Osteoblast (primary cell): ENCODE results near the gene MAP2K4. TPM values are rescaled to one million over a fixed set of nuclear protein-coding genes. Genes with fewer than 3 reads are reported as not detected.
A peak's percentile ranks its signal among the peaks of the same experiment; 100 is the strongest.

ENCODE experiments used
- DNase-seq: peaks from one replicate; pipeline ENCODE4 v3.0.0; 2011; ENCODE audit warnings: low spot score, mixed read lengths; ENCODE audit not compliant: insufficient read length; ENCODE audit errors: missing footprints
- H2AFZ ChIP-seq: 2 replicates; pipeline ENCODE4 v1.6.0; 2011; ENCODE audit warnings: mild to moderate bottlenecking, low read length
- H3K27ac ChIP-seq: 2 replicates; pipeline ENCODE4 v1.5.1; 2011; ENCODE audit warnings: mild to moderate bottlenecking, low read depth, low read length, moderate library complexity
- H3K27me3 ChIP-seq: 2 replicates; pipeline ENCODE4 v1.6.0; 2012; ENCODE audit warnings: mild to moderate bottlenecking, control low read depth, inconsistent platforms, low read length, moderate library complexity; ENCODE audit not compliant: insufficient read depth
- H3K36me3 ChIP-seq: 2 replicates; pipeline ENCODE4 v1.5.1; 2011; ENCODE audit warnings: mild to moderate bottlenecking, low read length, control low read depth, moderate library complexity; ENCODE audit not compliant: insufficient read depth
- H3K4me1 ChIP-seq: 2 replicates; pipeline ENCODE4 v1.5.1; 2011; ENCODE audit warnings: mild to moderate bottlenecking, low read length, control low read depth, moderate library complexity; ENCODE audit not compliant: insufficient read depth
- H3K4me2 ChIP-seq: 2 replicates; pipeline ENCODE4 v1.6.0; 2011; ENCODE audit warnings: mild to moderate bottlenecking, low read length; ENCODE audit not compliant: insufficient read depth
- H3K4me3 ChIP-seq: fragments of 200-600 bp; sonication (generic); 3 replicates; pipeline ENCODE4 v1.5.1; 2012; ENCODE audit warnings: mild to moderate bottlenecking, low read length, inconsistent platforms; ENCODE audit not compliant: insufficient read depth
- H3K79me2 ChIP-seq: 2 replicates; pipeline ENCODE4 v1.6.0; 2012; ENCODE audit warnings: mild to moderate bottlenecking, low read length, control low read depth, inconsistent platforms; ENCODE audit not compliant: insufficient read depth
- H3K9me3 ChIP-seq: 2 replicates; pipeline ENCODE4 v1.5.1; 2011; ENCODE audit warnings: low read depth, low read length, control low read depth
- H4K20me1 ChIP-seq: 2 replicates; pipeline ENCODE4 v1.6.0; 2012; ENCODE audit warnings: mild to moderate bottlenecking, low read length, control low read depth; ENCODE audit not compliant: insufficient read depth
- total RNA-seq: library from RNA; depleted of rRNA; stranded (reverse); fragments of >200 nt; gene quantifications from 2 replicates; pipeline ENCODE4 v1.2.3, GENCODE V29; 2012
- TF ChIP-seq, protein P1 (sequence below): IDR thresholded peaks from 2 replicates; pipeline ENCODE4 v1.5.1; 2011; ENCODE audit warnings: mild to moderate bottlenecking, low read depth, low read length, moderate library complexity; ENCODE audit errors: extremely low read depth

MAP2K4 gene
- total RNA-seq, 1 donor: 40.9 TPM

DNA sequence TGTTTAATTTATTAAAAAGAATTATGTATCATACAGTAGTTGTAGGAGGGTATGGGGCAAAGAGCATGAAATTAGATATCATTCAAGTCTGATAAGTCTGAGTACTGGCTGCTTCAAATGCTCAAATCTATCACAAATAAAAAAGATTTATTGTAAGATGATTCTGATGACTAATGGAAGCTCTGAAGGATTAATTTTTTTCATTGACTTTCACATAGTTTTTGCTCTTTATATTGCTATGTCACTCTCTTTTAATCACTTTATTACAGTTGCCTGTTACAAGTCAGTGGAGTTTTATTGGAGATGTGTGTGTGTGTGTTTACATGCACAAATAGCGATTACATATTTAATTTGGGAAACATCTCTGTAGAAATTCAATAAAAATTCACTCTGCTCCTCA, 15.0 kb downstream of the MAP2K4 start:
- H3K27ac ChIP-seq: no peak overlapping the region
- no peaks in the 10 kb centered on the region for H3K9me3 ChIP-seq
- H4K20me1 ChIP-seq: peaks cover 59% of the 10 kb centered on the region
- H3K4me1 ChIP-seq: peaks cover 6% of the 10 kb centered on the region
- no peak overlapping the region for H3K4me2 ChIP-seq
- TF ChIP-seq, protein P1, sequence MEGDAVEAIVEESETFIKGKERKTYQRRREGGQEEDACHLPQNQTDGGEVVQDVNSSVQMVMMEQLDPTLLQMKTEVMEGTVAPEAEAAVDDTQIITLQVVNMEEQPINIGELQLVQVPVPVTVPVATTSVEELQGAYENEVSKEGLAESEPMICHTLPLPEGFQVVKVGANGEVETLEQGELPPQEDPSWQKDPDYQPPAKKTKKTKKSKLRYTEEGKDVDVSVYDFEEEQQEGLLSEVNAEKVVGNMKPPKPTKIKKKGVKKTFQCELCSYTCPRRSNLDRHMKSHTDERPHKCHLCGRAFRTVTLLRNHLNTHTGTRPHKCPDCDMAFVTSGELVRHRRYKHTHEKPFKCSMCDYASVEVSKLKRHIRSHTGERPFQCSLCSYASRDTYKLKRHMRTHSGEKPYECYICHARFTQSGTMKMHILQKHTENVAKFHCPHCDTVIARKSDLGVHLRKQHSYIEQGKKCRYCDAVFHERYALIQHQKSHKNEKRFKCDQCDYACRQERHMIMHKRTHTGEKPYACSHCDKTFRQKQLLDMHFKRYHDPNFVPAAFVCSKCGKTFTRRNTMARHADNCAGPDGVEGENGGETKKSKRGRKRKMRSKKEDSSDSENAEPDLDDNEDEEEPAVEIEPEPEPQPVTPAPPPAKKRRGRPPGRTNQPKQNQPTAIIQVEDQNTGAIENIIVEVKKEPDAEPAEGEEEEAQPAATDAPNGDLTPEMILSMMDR: no peak
- DNase-seq: no peak
- no peak overlapping the region for H3K4me3 ChIP-seq
- peaks cover 4% of the 10 kb centered on the region for H3K36me3 ChIP-seq
- peaks cover 72% of the 10 kb centered on the region for H3K79me2 ChIP-seq
- no peak overlapping the region for H2AFZ ChIP-seq
- no peaks in the 10 kb centered on the region for H3K27me3 ChIP-seq

GRCh38 chr17:12037970-12038369, 17.3 kb downstream of the MAP2K4 start:
- Histone ChIP-seq H4K20me1 (peaks cover 48% of the 10 kb centered on the region), H3K4me3 (no peak overlapping the region), H3K27ac (no peak overlapping the region), H3K4me1 (peaks cover 17% of the 10 kb centered on the region), H2AFZ (no peak overlapping the region), H3K9me3 (no peaks in the 10 kb centered on the region), H3K79me2 (peaks cover 66% of the 10 kb centered on the region), H3K4me2 (no peak overlapping the region), H3K36me3 (peaks cover 4% of the 10 kb centered on the region), H3K27me3 (no peaks in the 10 kb centered on the region)
- DNase-seq: no peak
- TF ChIP-seq, protein P1: no peak

GRCh38 chr17:12040478-12040877, 19.8 kb downstream of the MAP2K4 start:
- Histone ChIP-seq H3K4me1 (peaks cover 17% of the 10 kb centered on the region), H3K79me2 (peaks cover 76% of the 10 kb centered on the region), H3K4me2 (no peak overlapping the region)

GRCh38 chr17:12041312-12041711, 20.6 kb downstream of the MAP2K4 start:
- no peak overlapping the region for H3K27ac ChIP-seq
- H3K9me3 ChIP-seq: no peaks in the 10 kb centered on the region
- peaks cover 57% of the 10 kb centered on the region for H4K20me1 ChIP-seq
- H3K79me2 ChIP-seq: peaks cover 79% of the 10 kb centered on the region
- peak overlapping the region; percentile 62 for H3K4me2 ChIP-seq
- H3K27me3 ChIP-seq: no peaks in the 10 kb centered on the region
- peak; percentile 87 for DNase-seq
- peaks cover 17% of the 10 kb centered on the region for H3K4me1 ChIP-seq
- H3K36me3 ChIP-seq: no peaks in the 10 kb centered on the region
- TF ChIP-seq, protein P1: no peak
- no peak overlapping the region for H3K4me3 ChIP-seq
- H2AFZ ChIP-seq: no peak overlapping the region

More at GRCh38 chr17:12040478-12040877, 19.8 kb downstream of the MAP2K4 start:
- no peaks in the 10 kb centered on the region for H3K27me3 ChIP-seq
- no peaks in the 10 kb centered on the region for H3K36me3 ChIP-seq
- H4K20me1 ChIP-seq: peaks cover 50% of the 10 kb centered on the region
- H3K9me3 ChIP-seq: no peaks in the 10 kb centered on the region
- TF ChIP-seq, protein P1: no peak
- no peak for DNase-seq
- no peak overlapping the region for H3K27ac ChIP-seq
- no peak overlapping the region for H2AFZ ChIP-seq
- H3K4me3 ChIP-seq: no peak overlapping the region
